Measurements from ENCODE around the gene RAP2B. TPM values are rescaled to one million over a fixed set of nuclear protein-coding genes. Genes with fewer than 3 reads are reported as not detected.

Gene RAP2B
- total and polyA plus RNA-seq, 10 donors = 5.3 to 31.0 (median 25.2) TPM

DNA sequence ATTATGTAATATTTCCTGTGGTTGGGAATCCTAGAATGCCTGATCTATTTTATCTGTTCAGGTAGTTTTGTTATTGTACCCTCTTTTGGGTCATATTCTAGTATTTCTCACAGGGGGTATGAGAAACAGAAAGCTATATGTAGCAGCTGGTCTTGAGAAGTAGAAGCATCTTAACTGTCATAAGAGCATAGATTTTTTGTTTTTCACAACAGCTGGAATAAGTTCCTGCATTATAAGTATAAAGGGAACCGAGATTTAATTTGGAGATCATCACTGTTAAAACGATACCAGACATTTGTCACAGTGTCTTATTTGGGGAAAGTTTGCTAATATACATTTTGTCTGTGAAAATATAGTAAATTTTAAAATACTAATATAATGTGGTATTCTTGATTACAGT is 4.8 kb downstream of the RAP2B start:
- TF ChIP-seq POLR2A (IDR thresholded peaks at IDR 0.05) (no peak), POLR2AphosphoS5 (IDR thresholded peaks at IDR 0.05) (no peak)
- TF ChIP-seq, protein P1, sequence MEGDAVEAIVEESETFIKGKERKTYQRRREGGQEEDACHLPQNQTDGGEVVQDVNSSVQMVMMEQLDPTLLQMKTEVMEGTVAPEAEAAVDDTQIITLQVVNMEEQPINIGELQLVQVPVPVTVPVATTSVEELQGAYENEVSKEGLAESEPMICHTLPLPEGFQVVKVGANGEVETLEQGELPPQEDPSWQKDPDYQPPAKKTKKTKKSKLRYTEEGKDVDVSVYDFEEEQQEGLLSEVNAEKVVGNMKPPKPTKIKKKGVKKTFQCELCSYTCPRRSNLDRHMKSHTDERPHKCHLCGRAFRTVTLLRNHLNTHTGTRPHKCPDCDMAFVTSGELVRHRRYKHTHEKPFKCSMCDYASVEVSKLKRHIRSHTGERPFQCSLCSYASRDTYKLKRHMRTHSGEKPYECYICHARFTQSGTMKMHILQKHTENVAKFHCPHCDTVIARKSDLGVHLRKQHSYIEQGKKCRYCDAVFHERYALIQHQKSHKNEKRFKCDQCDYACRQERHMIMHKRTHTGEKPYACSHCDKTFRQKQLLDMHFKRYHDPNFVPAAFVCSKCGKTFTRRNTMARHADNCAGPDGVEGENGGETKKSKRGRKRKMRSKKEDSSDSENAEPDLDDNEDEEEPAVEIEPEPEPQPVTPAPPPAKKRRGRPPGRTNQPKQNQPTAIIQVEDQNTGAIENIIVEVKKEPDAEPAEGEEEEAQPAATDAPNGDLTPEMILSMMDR (IDR thresholded peaks at IDR 0.05 in 8 of 11, conservative IDR thresholded peaks at IDR 0.05 in 3 of 11) = no peak
- WGBS, 5 donors = 64 to 80% (median 74%) methylated on average over 2 of the region's 2 CpGs
- H3K4me1 ChIP-seq = peaks cover 17 to 61% (median 47%) of the 10 kb centered on the region in 6 donors
- intact Hi-C loops (cut with DNase I; ENCODE audit: low total_unique reads) = loop anchor here (10.0 kb wide), 1 partner anchor 438 kb away; no protein-coding TSS in a partner anchor
- H3K4me3 ChIP-seq = peak overlapping the region in 2 of 8 donors; percentile 87 to 99
- H3K36me3 ChIP-seq = peaks cover 0 to 9% (median 2%) of the 10 kb centered on the region in 6 donors
- DNase-seq = no peak
- no peaks in the 10 kb centered on the region for H3K9me3 ChIP-seq
- H3K27me3 ChIP-seq (replicated peaks in 1 of 7) = no peaks in the 10 kb centered on the region
- H3K27ac ChIP-seq = peak overlapping the region in 2 of 8 donors; percentile 14 to 19

DNA sequence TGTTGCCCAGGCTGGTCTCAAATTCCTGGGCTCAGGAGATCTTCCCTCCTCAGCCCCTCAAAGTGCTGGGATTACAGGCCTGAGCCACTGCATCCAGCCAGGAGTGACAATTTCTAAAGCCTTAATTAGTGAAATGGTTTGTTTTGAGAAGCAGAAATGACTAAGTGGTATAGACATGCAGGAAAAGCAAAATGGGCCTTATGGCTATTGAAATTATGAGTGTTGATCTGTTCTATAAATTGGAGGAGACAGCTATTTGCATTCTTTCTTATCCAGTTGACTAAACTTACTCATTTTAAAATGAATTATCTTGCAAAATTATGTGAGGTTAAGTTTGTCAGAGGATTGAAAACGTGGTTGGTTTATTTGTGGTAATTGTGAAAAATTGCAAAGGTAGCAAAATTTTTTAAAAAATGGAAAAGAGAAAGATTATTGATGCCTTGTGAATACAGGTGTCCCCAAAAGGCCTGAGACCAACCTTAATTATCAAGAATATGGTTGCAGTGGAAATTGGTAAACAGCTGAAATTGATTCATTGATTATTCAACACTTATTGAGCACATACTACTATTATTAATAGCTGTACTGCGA is 7.9 kb downstream of the RAP2B start:
- Histone ChIP-seq H3K4me3 (no peak overlapping the region), H3K27me3 (replicated peaks in 1 of 7) (no peaks in the 10 kb centered on the region), H3K9me3 (no peaks in the 10 kb centered on the region), H3K27ac (no peak overlapping the region), H3K4me1 (peaks cover 9 to 38% (median 29%) of the 10 kb centered on the region in 6 donors), H3K36me3 (peaks cover 0 to 20% (median 2%) of the 10 kb centered on the region in 6 donors)
- WGBS, 5 donors = 90 to 96% (median 94%) methylated on average over 2 of the region's 2 CpGs
- no peak for TF ChIP-seq POLR2AphosphoS5 (IDR thresholded peaks at IDR 0.05)
- TF ChIP-seq POLR2A (IDR thresholded peaks at IDR 0.05) = no peak
- TF ChIP-seq, protein P1 (IDR thresholded peaks at IDR 0.05 in 8 of 11, conservative IDR thresholded peaks at IDR 0.05 in 3 of 11) = no peak
- intact Hi-C loops (cut with DNase I; ENCODE audit: low total_unique reads) = loop anchor here (10.0 kb wide), 1 partner anchor 435 kb away; no protein-coding TSS in a partner anchor
- no peak for DNase-seq

DNA sequence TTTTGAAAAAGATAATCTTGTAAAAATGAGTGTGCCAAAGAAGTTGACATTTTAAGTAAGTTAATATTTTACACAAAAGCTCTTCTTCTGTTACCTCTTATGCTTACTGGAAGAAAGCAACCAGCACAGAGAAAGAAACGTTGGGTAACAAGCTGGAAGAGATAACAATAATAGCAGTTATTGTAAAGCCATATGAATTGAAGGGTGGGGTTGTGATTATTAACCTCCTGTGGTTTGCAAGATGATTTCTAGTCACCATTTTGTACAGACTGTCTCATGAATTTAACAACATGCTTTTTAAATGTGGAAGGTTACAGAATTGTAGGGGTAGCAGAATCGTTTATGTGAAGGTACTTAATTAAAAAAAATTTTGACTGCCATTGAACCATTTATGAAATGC is 9.2 kb downstream of the RAP2B start:
- intact Hi-C loops (cut with DNase I; ENCODE audit: low total_unique reads) = no loop called here
- no peaks in the 10 kb centered on the region for H3K27me3 ChIP-seq (replicated peaks in 1 of 7)
- no peak for TF ChIP-seq POLR2AphosphoS5 (IDR thresholded peaks at IDR 0.05)
- TF ChIP-seq, protein P1 (IDR thresholded peaks at IDR 0.05 in 8 of 11, conservative IDR thresholded peaks at IDR 0.05 in 3 of 11) = no peak
- no peak for TF ChIP-seq POLR2A (IDR thresholded peaks at IDR 0.05)
- H3K36me3 ChIP-seq = peaks cover 0 to 24% (median 2%) of the 10 kb centered on the region in 6 donors
- 68 to 81% (median 73%) methylated on average over 2 of the region's 2 CpGs for WGBS, 5 donors
- H3K4me1 ChIP-seq = peaks cover under 1 to 24% (median 15%) of the 10 kb centered on the region in 6 donors
- no peaks in the 10 kb centered on the region for H3K9me3 ChIP-seq
- no peak overlapping the region for H3K4me3 ChIP-seq
- no peak for DNase-seq
- H3K27ac ChIP-seq = no peak overlapping the region

DNA sequence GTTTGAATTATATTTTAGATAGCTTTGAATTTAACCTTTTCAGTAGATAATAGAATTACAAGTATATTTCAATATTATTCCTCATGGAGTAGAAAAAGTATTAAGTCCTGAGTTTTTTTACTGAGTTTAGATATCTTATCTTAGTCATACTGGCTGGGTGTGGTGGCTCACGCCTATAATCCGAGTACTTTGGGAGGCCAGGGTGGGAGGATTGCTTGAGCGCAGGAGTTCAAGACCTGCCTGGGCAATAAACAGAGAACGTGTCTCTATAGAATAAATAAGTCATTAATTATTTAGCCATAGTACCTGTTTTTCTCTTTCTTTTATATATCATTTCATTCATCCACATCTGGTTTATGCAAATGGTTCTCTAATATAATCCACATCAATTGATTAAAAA is 9.9 kb downstream of the RAP2B start:
- H3K4me3 ChIP-seq = no peak overlapping the region
- intact Hi-C loops (cut with DNase I; ENCODE audit: low total_unique reads) = no loop called here
- DNase-seq = no peak
- H3K36me3 ChIP-seq = peaks cover 0 to 24% (median 2%) of the 10 kb centered on the region in 6 donors
- no peak overlapping the region for H3K27ac ChIP-seq
- TF ChIP-seq POLR2A (IDR thresholded peaks at IDR 0.05) = no peak
- no peaks in the 10 kb centered on the region for H3K27me3 ChIP-seq (replicated peaks in 1 of 7)
- peaks cover 0 to 17% (median 9%) of the 10 kb centered on the region in 6 donors for H3K4me1 ChIP-seq
- no peaks in the 10 kb centered on the region for H3K9me3 ChIP-seq
- 92 to 98% (median 97%) methylated on average over 4 of the region's 4 CpGs for WGBS, 5 donors
